HepG2 (cell line): ENCODE data around the gene STX5. TPM values are rescaled to one million over a fixed set of nuclear protein-coding genes. Genes with fewer than 3 reads are reported as not detected.

ENCODE experiments used
- ARID2 ChIP-seq: sonication (generic); formaldehyde crosslinking; IDR thresholded peaks from 2 replicates; pipeline ENCODE4 v1.8.1; 2022; ENCODE audit warnings: mild to moderate bottlenecking, missing genetic modification reagents, borderline replicate concordance
- CEBPG ChIP-seq: IDR thresholded peaks from 2 replicates; pipeline ENCODE4 v1.6.1; 2016
- DPF2 ChIP-seq: sonication (generic); formaldehyde crosslinking; IDR thresholded peaks from 2 replicates; pipeline ENCODE4 v1.4.0; 2020; ENCODE audit warnings: mild to moderate bottlenecking, low read depth, missing genetic modification reagents, borderline replicate concordance
- FOXP1 ChIP-seq, 2 experiments: fragments of 450-650 bp in 1 of 2; IDR thresholded peaks; 2 replicates each; pipeline ENCODE4 v1.6.1; 2017 to 2018; ENCODE audit warnings: antibody characterized with exemption in 1 of 2
- GLI4 ChIP-seq: sonication (generic); formaldehyde crosslinking; IDR thresholded peaks from 2 replicates; pipeline ENCODE4 v1.5.1; 2020; ENCODE audit warnings: missing genetic modification reagents, mild to moderate bottlenecking, moderate library complexity, borderline replicate concordance
- KLF16 ChIP-seq, 2 experiments: sonication (generic) in 1 of 2; formaldehyde crosslinking in 1 of 2; IDR thresholded peaks; 2 replicates each; pipeline versions ENCODE4 v1.6.1 to v1.8.0; 2016 to 2023; ENCODE audit warnings: missing genetic modification reagents in 2 of 2, missing compliant biosample characterization in 1 of 2
- POLR2G ChIP-seq: fragments of 200-400 bp; formaldehyde crosslinking; IDR thresholded peaks from 2 replicates; pipeline ENCODE4 v1.6.1; 2018; ENCODE audit warnings: mild to moderate bottlenecking, low read depth, low read length, moderate library complexity
- RBFOX2 ChIP-seq: fragments of 200-400 bp; formaldehyde crosslinking; IDR thresholded peaks from 2 replicates; pipeline ENCODE4 v1.6.1; 2017; ENCODE audit warnings: low read depth, mild to moderate bottlenecking, low read length
- RBM22 ChIP-seq: fragments of 200-400 bp; formaldehyde crosslinking; optimal IDR thresholded peaks from 2 replicates; pipeline ENCODE3; 2017; ENCODE audit warnings: mild to moderate bottlenecking, low read length, moderate library complexity
- RXRA ChIP-seq: sonication (generic); formaldehyde crosslinking; IDR thresholded peaks from 2 replicates; pipeline ENCODE4 v1.5.1; 2020; ENCODE audit warnings: missing genetic modification reagents
- SIX4 ChIP-seq: sonication (generic); formaldehyde crosslinking; IDR thresholded peaks from 2 replicates; pipeline ENCODE4 v1.4.0; 2020; ENCODE audit warnings: missing genetic modification reagents
- SMC3 ChIP-seq: IDR thresholded peaks from 2 replicates; pipeline ENCODE4 v1.6.1; 2011; ENCODE audit warnings: low read length, improper control_type of control experiment
- TBX3 ChIP-seq: fragments of 450-650 bp; IDR thresholded peaks from 2 replicates; pipeline ENCODE4 v1.6.1; 2017; ENCODE audit warnings: antibody characterized with exemption, mild to moderate bottlenecking, inconsistent platforms, borderline replicate concordance
- THAP11 ChIP-seq: IDR thresholded peaks from 2 replicates; pipeline ENCODE4 v1.6.1; 2016; ENCODE audit warnings: missing biosample characterization, missing genetic modification reagents
- ZNF543 ChIP-seq: sonication (generic); formaldehyde crosslinking; IDR thresholded peaks from 2 replicates; pipeline ENCODE4 v1.4.0; 2020; ENCODE audit warnings: mild to moderate bottlenecking, missing genetic modification reagents
- ZNF570 ChIP-seq: sonication (generic); formaldehyde crosslinking; IDR thresholded peaks from 2 replicates; pipeline ENCODE4 v1.4.0; 2020; ENCODE audit warnings: mild to moderate bottlenecking, missing genetic modification reagents, borderline replicate concordance
- ZNF780A ChIP-seq: sonication (generic); formaldehyde crosslinking; IDR thresholded peaks from 2 replicates; pipeline ENCODE4 v1.8.0; 2022; ENCODE audit warnings: mild to moderate bottlenecking, missing genetic modification reagents, moderate library complexity
- polyA plus RNA-seq, 8 experiments: library from polyadenylated mRNA; depleted of rRNA in 3 of 8; stranded (reverse) in 7 of 8; unstranded in 1 of 8; fragments of >200 nt; fragmentation: Illumina TruSeq in 4 of 8; extraction: Trizol in 4 of 8; gene quantifications; 2 replicates each; pipeline versions ENCODE4 v1.2.1 to v1.2.3, GENCODE V29; 2011 to 2016; ENCODE audit warnings: low read depth in 4 of 8, missing spikeins in 1 of 8, mixed read lengths in 1 of 8; ENCODE audit not compliant: insufficient read depth in 1 of 8
- total RNA-seq, 5 experiments: library from RNA; depleted of rRNA; stranded (reverse); fragments of >200 nt; fragmentation: Illumina TruSeq; extraction: Trizol; gene quantifications; 2 replicates each; pipeline ENCODE4 v1.2.3, GENCODE V29; 2016; ENCODE audit warnings: low read depth in 1 of 5
- TF ChIP-seq, protein P1 (sequence below): sonication (generic); formaldehyde crosslinking; IDR thresholded peaks from 2 replicates; pipeline ENCODE4 v1.4.0; 2020; ENCODE audit warnings: low read depth, missing genetic modification reagents
- TF ChIP-seq, protein P2 (sequence below): IDR thresholded peaks from 2 replicates; pipeline ENCODE4 v1.6.1; 2012; ENCODE audit warnings: low read length, improper control_type of control experiment
- TF ChIP-seq, protein P3 (sequence below): sonication (generic); formaldehyde crosslinking; IDR thresholded peaks from 2 replicates; pipeline ENCODE4 v1.8.0; 2023; ENCODE audit warnings: mild to moderate bottlenecking, missing genetic modification reagents
- TF ChIP-seq, protein P4 (sequence below): sonication (generic); formaldehyde crosslinking; IDR thresholded peaks from 2 replicates; pipeline ENCODE4 v1.8.1; 2023; ENCODE audit warnings: missing genetic modification reagents, inconsistent platforms, borderline replicate concordance

STX5 gene
- total and polyA plus RNA-seq, 2 of the 13 experiments (the other 11 are each of a cell fraction or from before 2014, with no cell fraction given), result 26.9 to 30.0 TPM

DNA sequence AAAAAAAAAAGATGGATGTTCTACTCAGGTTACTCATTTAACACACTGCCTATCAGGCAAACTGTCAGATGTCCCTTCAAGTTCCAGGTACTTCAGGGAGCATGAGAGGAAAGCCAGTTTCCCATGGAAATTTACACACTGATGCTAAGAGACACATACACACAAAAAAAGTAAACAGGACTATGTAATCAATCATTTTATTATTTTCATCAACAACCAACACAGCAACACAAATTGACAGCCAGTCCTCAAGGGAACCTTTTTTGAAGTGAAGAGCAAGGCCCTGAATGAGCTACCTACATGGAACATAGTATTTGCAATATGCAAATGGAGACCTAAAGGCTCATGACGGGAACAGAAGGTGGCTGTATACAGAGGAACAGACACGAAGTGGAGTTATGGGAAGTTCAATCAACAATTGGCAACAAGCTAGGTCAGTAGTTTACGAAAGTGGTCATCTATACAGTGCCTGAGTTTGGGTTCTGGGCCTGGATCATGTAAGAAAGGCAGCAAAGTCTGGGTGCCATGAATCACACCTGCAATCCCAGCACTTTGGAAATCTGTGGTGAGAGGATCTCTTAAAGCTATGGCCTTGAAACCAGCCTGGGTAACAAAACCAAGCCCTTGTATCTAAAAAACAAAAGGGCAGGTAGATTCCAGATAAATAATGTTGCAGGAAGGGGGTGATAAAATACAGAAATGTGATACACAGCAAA, 20.1 kb upstream of the STX5 start (continued):
- TF ChIP-seq THAP11 (CRISPR knock-in tag) (no peak), KLF16 (CRISPR knock-in tag; IDR thresholded peaks at IDR 0.05) (no peak), ZNF780A (CRISPR knock-in tag) (0 out of 2 replicates have a peak, but pooled peaks have one; percentile 25), CEBPG (CRISPR knock-in tag) (no peak), TBX3 (no peak), ARID2 (CRISPR knock-in tag) (no peak), RBFOX2 (peak; percentile 73), ZNF543 (CRISPR knock-in tag) (no peak), SIX4 (CRISPR knock-in tag) (no peak), POLR2G (no peak), RBM22 (peak; percentile 3), RXRA (CRISPR knock-in tag) (no peak), SMC3 (no peak), ZNF570 (CRISPR knock-in tag) (no peak), FOXP1 (IDR thresholded peaks at IDR 0.05) (no peak), FOXP1 (CRISPR knock-in tag; IDR thresholded peaks at IDR 0.05) (no peak), GLI4 (no peak), DPF2 (CRISPR knock-in tag) (no peak)
- TF ChIP-seq, protein P1, sequence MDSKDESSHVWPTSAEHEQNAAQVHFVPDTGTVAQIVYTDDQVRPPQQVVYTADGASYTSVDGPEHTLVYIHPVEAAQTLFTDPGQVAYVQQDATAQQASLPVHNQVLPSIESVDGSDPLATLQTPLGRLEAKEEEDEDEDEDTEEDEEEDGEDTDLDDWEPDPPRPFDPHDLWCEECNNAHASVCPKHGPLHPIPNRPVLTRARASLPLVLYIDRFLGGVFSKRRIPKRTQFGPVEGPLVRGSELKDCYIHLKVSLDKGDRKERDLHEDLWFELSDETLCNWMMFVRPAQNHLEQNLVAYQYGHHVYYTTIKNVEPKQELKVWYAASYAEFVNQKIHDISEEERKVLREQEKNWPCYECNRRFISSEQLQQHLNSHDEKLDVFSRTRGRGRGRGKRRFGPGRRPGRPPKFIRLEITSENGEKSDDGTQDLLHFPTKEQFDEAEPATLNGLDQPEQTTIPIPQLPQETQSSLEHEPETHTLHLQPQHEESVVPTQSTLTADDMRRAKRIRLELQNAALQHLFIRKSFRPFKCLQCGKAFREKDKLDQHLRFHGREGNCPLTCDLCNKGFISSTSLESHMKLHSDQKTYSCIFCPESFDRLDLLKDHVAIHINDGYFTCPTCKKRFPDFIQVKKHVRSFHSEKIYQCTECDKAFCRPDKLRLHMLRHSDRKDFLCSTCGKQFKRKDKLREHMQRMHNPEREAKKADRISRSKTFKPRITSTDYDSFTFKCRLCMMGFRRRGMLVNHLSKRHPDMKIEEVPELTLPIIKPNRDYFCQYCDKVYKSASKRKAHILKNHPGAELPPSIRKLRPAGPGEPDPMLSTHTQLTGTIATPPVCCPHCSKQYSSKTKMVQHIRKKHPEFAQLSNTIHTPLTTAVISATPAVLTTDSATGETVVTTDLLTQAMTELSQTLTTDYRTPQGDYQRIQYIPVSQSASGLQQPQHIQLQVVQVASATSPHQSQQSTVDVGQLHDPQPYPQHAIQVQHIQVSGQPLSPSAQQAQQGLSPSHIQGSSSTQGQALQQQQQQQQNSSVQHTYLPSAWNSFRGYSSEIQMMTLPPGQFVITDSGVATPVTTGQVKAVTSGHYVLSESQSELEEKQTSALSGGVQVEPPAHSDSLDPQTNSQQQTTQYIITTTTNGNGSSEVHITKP (CRISPR knock-in tag), result no peak
- TF ChIP-seq, protein P2, sequence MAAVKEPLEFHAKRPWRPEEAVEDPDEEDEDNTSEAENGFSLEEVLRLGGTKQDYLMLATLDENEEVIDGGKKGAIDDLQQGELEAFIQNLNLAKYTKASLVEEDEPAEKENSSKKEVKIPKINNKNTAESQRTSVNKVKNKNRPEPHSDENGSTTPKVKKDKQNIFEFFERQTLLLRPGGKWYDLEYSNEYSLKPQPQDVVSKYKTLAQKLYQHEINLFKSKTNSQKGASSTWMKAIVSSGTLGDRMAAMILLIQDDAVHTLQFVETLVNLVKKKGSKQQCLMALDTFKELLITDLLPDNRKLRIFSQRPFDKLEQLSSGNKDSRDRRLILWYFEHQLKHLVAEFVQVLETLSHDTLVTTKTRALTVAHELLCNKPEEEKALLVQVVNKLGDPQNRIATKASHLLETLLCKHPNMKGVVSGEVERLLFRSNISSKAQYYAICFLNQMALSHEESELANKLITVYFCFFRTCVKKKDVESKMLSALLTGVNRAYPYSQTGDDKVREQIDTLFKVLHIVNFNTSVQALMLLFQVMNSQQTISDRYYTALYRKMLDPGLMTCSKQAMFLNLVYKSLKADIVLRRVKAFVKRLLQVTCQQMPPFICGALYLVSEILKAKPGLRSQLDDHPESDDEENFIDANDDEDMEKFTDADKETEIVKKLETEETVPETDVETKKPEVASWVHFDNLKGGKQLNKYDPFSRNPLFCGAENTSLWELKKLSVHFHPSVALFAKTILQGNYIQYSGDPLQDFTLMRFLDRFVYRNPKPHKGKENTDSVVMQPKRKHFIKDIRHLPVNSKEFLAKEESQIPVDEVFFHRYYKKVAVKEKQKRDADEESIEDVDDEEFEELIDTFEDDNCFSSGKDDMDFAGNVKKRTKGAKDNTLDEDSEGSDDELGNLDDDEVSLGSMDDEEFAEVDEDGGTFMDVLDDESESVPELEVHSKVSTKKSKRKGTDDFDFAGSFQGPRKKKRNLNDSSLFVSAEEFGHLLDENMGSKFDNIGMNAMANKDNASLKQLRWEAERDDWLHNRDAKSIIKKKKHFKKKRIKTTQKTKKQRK, result no peak
- TF ChIP-seq, protein P3, sequence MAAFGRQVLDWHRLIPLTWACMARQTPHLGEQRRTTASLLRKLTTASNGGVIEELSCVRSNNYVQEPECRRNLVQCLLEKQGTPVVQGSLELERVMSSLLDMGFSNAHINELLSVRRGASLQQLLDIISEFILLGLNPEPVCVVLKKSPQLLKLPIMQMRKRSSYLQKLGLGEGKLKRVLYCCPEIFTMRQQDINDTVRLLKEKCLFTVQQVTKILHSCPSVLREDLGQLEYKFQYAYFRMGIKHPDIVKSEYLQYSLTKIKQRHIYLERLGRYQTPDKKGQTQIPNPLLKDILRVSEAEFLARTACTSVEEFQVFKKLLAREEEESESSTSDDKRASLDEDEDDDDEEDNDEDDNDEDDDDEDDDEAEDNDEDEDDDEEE (CRISPR knock-in tag), result no peak
- TF ChIP-seq, protein P4, sequence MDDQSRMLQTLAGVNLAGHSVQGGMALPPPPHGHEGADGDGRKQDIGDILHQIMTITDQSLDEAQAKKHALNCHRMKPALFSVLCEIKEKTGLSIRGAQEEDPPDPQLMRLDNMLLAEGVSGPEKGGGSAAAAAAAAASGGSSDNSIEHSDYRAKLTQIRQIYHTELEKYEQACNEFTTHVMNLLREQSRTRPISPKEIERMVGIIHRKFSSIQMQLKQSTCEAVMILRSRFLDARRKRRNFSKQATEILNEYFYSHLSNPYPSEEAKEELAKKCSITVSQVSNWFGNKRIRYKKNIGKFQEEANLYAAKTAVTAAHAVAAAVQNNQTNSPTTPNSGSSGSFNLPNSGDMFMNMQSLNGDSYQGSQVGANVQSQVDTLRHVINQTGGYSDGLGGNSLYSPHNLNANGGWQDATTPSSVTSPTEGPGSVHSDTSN (CRISPR knock-in tag), result no peak
